ENCODE data around the gene MAN1C1. TPM values are rescaled to one million over a fixed set of nuclear protein-coding genes. Genes with fewer than 3 reads are reported as not detected.
A peak's percentile ranks its signal among the peaks of the same experiment; 100 is the strongest.

Gene MAN1C1
- total and polyA plus RNA-seq, 10 of the 15 experiments (the other 5 are each of a cell fraction or from before 2014, with no cell fraction given): 0.12 to 0.56 (median 0.22) TPM; not detected in 3

- TF ChIP-seq SREBF2 (IDR thresholded peaks at IDR 0.05; ENCODE audit: low read length) (no peak), SIX5 (IDR thresholded peaks at IDR 0.05; ENCODE audit: low read depth, low read length, severe bottlenecking) (no peak), CBX5 (IDR thresholded peaks at IDR 0.05; ENCODE audit: low read depth) (no peak), REST (IDR thresholded peaks at IDR 0.05; ENCODE audit: low read depth, low read length) (no peak; the same call in 1 of the 2 replicates), MTA3 (IDR thresholded peaks at IDR 0.05; ENCODE audit: borderline replicate concordance, low read length) (peak; percentile 99), CHD4 (IDR thresholded peaks at IDR 0.05) (no peak), CTCF (IDR thresholded peaks at IDR 0.05 in 2 of 3, conservative IDR thresholded peaks at IDR 0.05 in 1 of 3; ENCODE audit: control insufficient read depth in 2 of 3, extremely low read depth in 1 of 3, insufficient read depth in 1 of 3, low read depth in 3 of 3, low read length in 3 of 3) (no peak), IKZF2 (IDR thresholded peaks at IDR 0.05) (peak; percentile 98 to 99), RELB (IDR thresholded peaks at IDR 0.05; ENCODE audit: low read depth) (peak; percentile 86), TCF7 (IDR thresholded peaks at IDR 0.05; ENCODE audit: borderline replicate concordance) (no peak), ZNF217 (IDR thresholded peaks at IDR 0.05) (0 out of 2 replicates have a peak, but pooled peaks have one; percentile 33), IRF4 (IDR thresholded peaks at IDR 0.05; ENCODE audit: low read depth, low read length) (peak; percentile 99), POLR2AphosphoS2 (IDR thresholded peaks at IDR 0.05; ENCODE audit: low read depth, low read length) (no peak), JUND (IDR thresholded peaks at IDR 0.05; ENCODE audit: low read depth, low read length) (peak; percentile 79), CREB1 (IDR thresholded peaks at IDR 0.05; ENCODE audit: low read depth) (0 out of 2 replicates have a peak, but pooled peaks have one; percentile 58), E2F8 (IDR thresholded peaks at IDR 0.05; ENCODE audit: low read depth, partially characterized antibody) (no peak), IRF5 (IDR thresholded peaks at IDR 0.05; ENCODE audit: borderline replicate concordance) (no peak), SUZ12 (IDR thresholded peaks at IDR 0.05; ENCODE audit: unreplicated experiment) (no peak)
Observed at GRCh38 chr1:25675729-25676476, 59.3 kb downstream of the MAN1C1 start (continued).

All from GM12878 (cell line).